OCI-LY1 (cell line): ENCODE measurements around the gene KIRREL3.

Experiments
- H2AFZ ChIP-seq: fragments of 200-600 bp; sonication (generic), shearing (Covaris generic); 2 replicates; pipeline ENCODE4 v1.6.0; 2014; ENCODE audit warnings: antibody characterized with exemption, mild to moderate bottlenecking, low read length
- H3F3A ChIP-seq: fragments of 200-600 bp; sonication (generic), shearing (Covaris generic); 2 replicates; pipeline ENCODE4 v1.6.0; 2014; ENCODE audit warnings: mild to moderate bottlenecking, antibody characterized with exemption, low read length, moderate library complexity; ENCODE audit not compliant: insufficient read depth
- H3K27ac ChIP-seq: fragments of 200-600 bp; sonication (generic); 2 replicates; pipeline ENCODE4 v1.5.1; 2014; ENCODE audit warnings: low read length, mixed run types, mild to moderate bottlenecking, low read depth; ENCODE audit not compliant: poor library complexity, severe bottlenecking
- H3K27me3 ChIP-seq: fragments of 200-600 bp; sonication (generic); 2 replicates; pipeline ENCODE4 v1.6.0; 2014; ENCODE audit warnings: antibody characterized with exemption, mild to moderate bottlenecking, low read length, moderate library complexity; ENCODE audit not compliant: insufficient read depth
- H3K36me3 ChIP-seq: fragments of 200-600 bp; sonication (generic); 2 replicates; pipeline ENCODE4 v1.6.1; 2014; ENCODE audit warnings: mild to moderate bottlenecking, antibody characterized with exemption, low read length, moderate library complexity, mixed read lengths; ENCODE audit not compliant: insufficient read depth
- H3K4me1 ChIP-seq: fragments of 200-600 bp; sonication (generic); 2 replicates; pipeline ENCODE4 v1.5.1; 2014; ENCODE audit warnings: mild to moderate bottlenecking, low read length, moderate library complexity; ENCODE audit not compliant: insufficient read depth, severe bottlenecking
- H3K4me2 ChIP-seq: fragments of 200-600 bp; sonication (generic), shearing (Covaris generic); 2 replicates; pipeline ENCODE4 v1.6.1; 2014; ENCODE audit warnings: low read length
- H3K4me3 ChIP-seq: fragments of 200-600 bp; sonication (generic); 2 replicates; pipeline ENCODE4 v1.5.1; 2014; ENCODE audit warnings: low read length, low read depth, mild to moderate bottlenecking, mixed read lengths; ENCODE audit not compliant: poor library complexity, severe bottlenecking
- H3K79me2 ChIP-seq: fragments of 200-600 bp; shearing (Covaris generic); 2 replicates; pipeline ENCODE4 v1.6.1; 2016; ENCODE audit warnings: mixed run types, low read length, mixed read lengths; ENCODE audit not compliant: insufficient read depth
- H3K9ac ChIP-seq: fragments of 200-600 bp; sonication (generic), shearing (Covaris generic); 2 replicates; pipeline ENCODE4 v1.6.1; 2014; ENCODE audit warnings: mild to moderate bottlenecking, low read length, mixed read lengths
- H3K9me2 ChIP-seq: fragments of 200-600 bp; sonication (generic), shearing (Covaris generic); 2 replicates; pipeline ENCODE4 v1.6.1; 2014; ENCODE audit warnings: low read depth, mild to moderate bottlenecking, low read length, mixed read lengths
- H3K9me3 ChIP-seq: fragments of 200-600 bp; shearing (Covaris generic); 2 replicates; pipeline ENCODE4 v1.6.1; 2014; ENCODE audit warnings: low read length, mixed read lengths
- H4K20me1 ChIP-seq: fragments of 200-600 bp; sonication (generic), shearing (Covaris generic); 2 replicates; pipeline ENCODE4 v1.6.0; 2016; ENCODE audit warnings: mild to moderate bottlenecking, low read length; ENCODE audit not compliant: insufficient read depth
- EZH2 ChIP-seq: fragments of 200-600 bp; sonication (generic), shearing (Covaris generic); IDR thresholded peaks from 2 replicates; pipeline ENCODE4 v1.8.0; 2017; ENCODE audit warnings: borderline replicate concordance, mixed run types, mild to moderate bottlenecking, antibody characterized with exemption, low read length, moderate library complexity, mixed read lengths
- TF ChIP-seq, protein P1 (sequence below): fragments of 200-600 bp; sonication (generic), shearing (Covaris generic); IDR thresholded peaks from 2 replicates; pipeline ENCODE4 v1.5.1; 2017; ENCODE audit warnings: mild to moderate bottlenecking, antibody characterized with exemption, low read length, moderate library complexity, mixed read lengths

The KIRREL3 gene

DNA sequence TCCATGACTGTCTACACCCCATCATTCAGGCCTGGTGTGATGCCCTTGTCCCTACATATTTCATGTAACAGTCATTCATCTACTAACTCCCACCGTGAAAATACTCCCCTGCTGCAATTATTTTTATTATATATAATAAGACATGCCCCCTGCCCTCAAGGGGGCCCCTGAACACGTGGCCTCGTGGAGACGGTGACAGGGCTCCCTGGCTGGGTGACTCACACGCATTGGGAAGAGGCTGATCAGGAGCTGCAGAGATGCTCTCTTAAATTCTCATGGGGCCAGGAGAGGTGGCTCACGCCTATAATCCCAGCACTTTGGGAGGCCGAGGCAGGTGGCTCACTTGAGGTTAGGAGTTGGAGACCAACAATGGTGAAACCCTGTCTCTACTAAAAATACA lies 556.5 kb downstream of the KIRREL3 start:
- Histone ChIP-seq H3K9ac (no peak overlapping the region), H4K20me1 (no peaks in the 10 kb centered on the region), H3K9me3 (no peaks in the 10 kb centered on the region), H3F3A (no peaks in the 10 kb centered on the region), H3K4me2 (no peak overlapping the region), H3K36me3 (no peaks in the 10 kb centered on the region), H3K4me3 (no peak overlapping the region), H3K27me3 (no peaks in the 10 kb centered on the region), H2AFZ (no peak overlapping the region), H3K4me1 (no peaks in the 10 kb centered on the region), H3K27ac (no peak overlapping the region), H3K79me2 (no peaks in the 10 kb centered on the region), H3K9me2 (no peaks in the 10 kb centered on the region)
- TF ChIP-seq, protein P1, sequence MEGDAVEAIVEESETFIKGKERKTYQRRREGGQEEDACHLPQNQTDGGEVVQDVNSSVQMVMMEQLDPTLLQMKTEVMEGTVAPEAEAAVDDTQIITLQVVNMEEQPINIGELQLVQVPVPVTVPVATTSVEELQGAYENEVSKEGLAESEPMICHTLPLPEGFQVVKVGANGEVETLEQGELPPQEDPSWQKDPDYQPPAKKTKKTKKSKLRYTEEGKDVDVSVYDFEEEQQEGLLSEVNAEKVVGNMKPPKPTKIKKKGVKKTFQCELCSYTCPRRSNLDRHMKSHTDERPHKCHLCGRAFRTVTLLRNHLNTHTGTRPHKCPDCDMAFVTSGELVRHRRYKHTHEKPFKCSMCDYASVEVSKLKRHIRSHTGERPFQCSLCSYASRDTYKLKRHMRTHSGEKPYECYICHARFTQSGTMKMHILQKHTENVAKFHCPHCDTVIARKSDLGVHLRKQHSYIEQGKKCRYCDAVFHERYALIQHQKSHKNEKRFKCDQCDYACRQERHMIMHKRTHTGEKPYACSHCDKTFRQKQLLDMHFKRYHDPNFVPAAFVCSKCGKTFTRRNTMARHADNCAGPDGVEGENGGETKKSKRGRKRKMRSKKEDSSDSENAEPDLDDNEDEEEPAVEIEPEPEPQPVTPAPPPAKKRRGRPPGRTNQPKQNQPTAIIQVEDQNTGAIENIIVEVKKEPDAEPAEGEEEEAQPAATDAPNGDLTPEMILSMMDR = no peak
- TF ChIP-seq EZH2 = no peak

DNA sequence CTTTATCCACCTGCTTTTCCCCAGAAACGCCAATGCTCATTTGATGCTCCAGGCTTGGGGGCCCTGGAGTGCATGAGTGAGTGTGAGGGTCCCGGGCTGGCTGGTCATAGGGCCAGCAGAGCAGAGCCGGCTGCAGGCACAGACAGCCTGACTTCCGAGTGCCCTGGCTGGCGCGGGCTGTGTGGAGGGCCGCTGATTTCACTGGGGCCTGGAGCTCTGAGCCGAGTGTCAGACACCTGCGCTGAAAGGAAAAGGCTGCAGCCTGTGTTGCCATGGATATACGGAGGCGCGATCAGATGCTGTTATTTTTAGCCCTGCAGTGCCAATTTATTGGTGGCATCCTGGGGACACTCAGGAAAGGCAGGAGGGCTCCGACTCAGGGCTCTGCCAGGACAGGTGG lies 557.5 kb downstream of the KIRREL3 start:
- Histone ChIP-seq H4K20me1 (no peaks in the 10 kb centered on the region), H3K27me3 (no peaks in the 10 kb centered on the region), H3K4me1 (no peaks in the 10 kb centered on the region), H3K4me2 (no peak overlapping the region), H2AFZ (no peak overlapping the region), H3K9ac (no peak overlapping the region), H3K27ac (no peak overlapping the region), H3F3A (no peaks in the 10 kb centered on the region), H3K9me2 (no peaks in the 10 kb centered on the region), H3K36me3 (no peaks in the 10 kb centered on the region), H3K9me3 (no peaks in the 10 kb centered on the region), H3K79me2 (no peaks in the 10 kb centered on the region), H3K4me3 (no peak overlapping the region)
- TF ChIP-seq, protein P1 = no peak
- TF ChIP-seq EZH2 = no peak

DNA sequence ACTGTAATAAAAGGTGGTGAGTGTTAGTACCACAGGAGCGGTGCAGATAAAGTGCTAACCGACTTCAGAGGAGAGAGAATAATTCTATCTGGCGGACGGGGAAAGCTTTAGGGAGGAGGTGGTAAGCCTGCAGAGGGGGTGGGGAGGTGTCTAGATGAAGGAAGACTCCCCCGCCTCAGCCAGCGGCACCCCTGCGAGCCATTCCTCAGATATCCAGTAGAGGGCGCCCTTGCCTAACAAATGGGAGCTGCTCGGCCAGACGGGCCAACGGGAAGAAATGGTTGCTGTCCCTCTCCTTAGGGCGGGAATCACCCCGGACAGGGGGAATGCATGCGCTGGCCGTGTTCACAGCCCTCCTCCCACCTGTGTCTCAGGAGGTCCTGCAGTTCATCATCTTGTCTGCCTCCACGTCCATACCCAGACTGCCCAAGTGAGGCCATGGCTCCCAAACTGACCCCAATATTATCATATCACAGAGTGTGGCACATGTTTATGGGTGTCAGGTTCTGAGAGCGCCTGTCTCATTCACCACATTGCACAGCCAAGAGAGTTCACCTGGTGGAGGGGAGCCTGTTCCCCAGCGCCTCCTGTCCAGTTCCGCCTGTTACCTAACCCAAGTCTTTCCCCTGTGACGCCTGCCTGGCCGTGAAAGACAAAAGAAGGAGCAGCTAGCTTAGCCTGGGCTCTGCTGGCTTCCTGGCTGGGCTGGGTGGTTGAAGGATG lies 559.6 kb downstream of the KIRREL3 start:
- Histone ChIP-seq H3F3A (no peaks in the 10 kb centered on the region), H3K79me2 (no peaks in the 10 kb centered on the region), H3K9me2 (no peaks in the 10 kb centered on the region), H3K9me3 (no peaks in the 10 kb centered on the region), H3K4me1 (no peaks in the 10 kb centered on the region), H3K4me2 (no peak overlapping the region), H3K9ac (no peak overlapping the region), H3K27ac (no peak overlapping the region), H3K4me3 (no peak overlapping the region), H3K36me3 (no peaks in the 10 kb centered on the region), H3K27me3 (no peaks in the 10 kb centered on the region), H2AFZ (no peak overlapping the region), H4K20me1 (no peaks in the 10 kb centered on the region)
- no peak for TF ChIP-seq EZH2
- TF ChIP-seq, protein P1 = peak; percentile 79
